ENCODE measurements around the gene VAV3. TPM values are rescaled to one million over a fixed set of nuclear protein-coding genes. Genes with fewer than 3 reads are reported as not detected.

The VAV3 gene, protein sequence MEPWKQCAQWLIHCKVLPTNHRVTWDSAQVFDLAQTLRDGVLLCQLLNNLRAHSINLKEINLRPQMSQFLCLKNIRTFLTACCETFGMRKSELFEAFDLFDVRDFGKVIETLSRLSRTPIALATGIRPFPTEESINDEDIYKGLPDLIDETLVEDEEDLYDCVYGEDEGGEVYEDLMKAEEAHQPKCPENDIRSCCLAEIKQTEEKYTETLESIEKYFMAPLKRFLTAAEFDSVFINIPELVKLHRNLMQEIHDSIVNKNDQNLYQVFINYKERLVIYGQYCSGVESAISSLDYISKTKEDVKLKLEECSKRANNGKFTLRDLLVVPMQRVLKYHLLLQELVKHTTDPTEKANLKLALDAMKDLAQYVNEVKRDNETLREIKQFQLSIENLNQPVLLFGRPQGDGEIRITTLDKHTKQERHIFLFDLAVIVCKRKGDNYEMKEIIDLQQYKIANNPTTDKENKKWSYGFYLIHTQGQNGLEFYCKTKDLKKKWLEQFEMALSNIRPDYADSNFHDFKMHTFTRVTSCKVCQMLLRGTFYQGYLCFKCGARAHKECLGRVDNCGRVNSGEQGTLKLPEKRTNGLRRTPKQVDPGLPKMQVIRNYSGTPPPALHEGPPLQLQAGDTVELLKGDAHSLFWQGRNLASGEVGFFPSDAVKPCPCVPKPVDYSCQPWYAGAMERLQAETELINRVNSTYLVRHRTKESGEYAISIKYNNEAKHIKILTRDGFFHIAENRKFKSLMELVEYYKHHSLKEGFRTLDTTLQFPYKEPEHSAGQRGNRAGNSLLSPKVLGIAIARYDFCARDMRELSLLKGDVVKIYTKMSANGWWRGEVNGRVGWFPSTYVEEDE
- total RNA-seq = 1.4 and 1.5 TPM in 2 replicates

GRCh38 chr1:107965110-107965991, at the start of gene VAV3:
Gene VAV3, minus strand, starts transcription at chr1:107965180. Its CDS starts 311 bp downstream, at chr1:107964869.

Small RNAs within 50 kb of the gene (small RNA-seq; reads per million reads assigned to genes)
- gene MIR7852 = not detected

Other genes starting within 250 kb of the VAV3 start
- gene SLC25A24, start 235.2 kb upstream of the VAV3 start, total RNA-seq = 43.4 and 47.5 TPM in 2 replicates